GM18505 (cell line): ENCODE results near the gene NF2.

Experiments used
- ATAC-seq: cut with Tn5 transposase; IDR thresholded peaks from one replicate; pipeline ENCODE4 v1.9.1; 2021; ENCODE audit not compliant: unreplicated experiment
- POLR2A ChIP-seq: IDR thresholded peaks from 4 replicates; pipeline ENCODE4 v1.6.1; 2011; ENCODE audit warnings: borderline replicate concordance; ENCODE audit not compliant: insufficient read depth, insufficient read length; ENCODE audit errors: extremely low read depth

NF2 gene

GRCh38 chr22:29629903-29630516 lies 26.6 kb downstream of the NF2 start:
- no peak for TF ChIP-seq POLR2A

GRCh38 chr22:29630987-29631386 lies 27.6 kb downstream of the NF2 start:
- TF ChIP-seq POLR2A, result no peak
- no peak for ATAC-seq

More at GRCh38 chr22:29629903-29630516, 26.6 kb downstream of the NF2 start:
- no peak for ATAC-seq

- ATAC-seq, result no peak
- TF ChIP-seq POLR2A, result no peak
Observed at GRCh38 chr22:29631725-29632124, 28.3 kb downstream of the NF2 start.

- TF ChIP-seq POLR2A, result no peak
- ATAC-seq, result no peak
Observed at GRCh38 chr22:29632672-29633071, 29.2 kb downstream of the NF2 start.

- ATAC-seq, result no peak
- TF ChIP-seq POLR2A, result no peak
Observed at GRCh38 chr22:29633514-29634312, 30.3 kb downstream of the NF2 start.

GRCh38 chr22:29634847-29635246 lies 31.4 kb downstream of the NF2 start:
- TF ChIP-seq POLR2A, result no peak
- no peak for ATAC-seq

GRCh38 chr22:29635734-29636357 lies 32.4 kb downstream of the NF2 start:
- ATAC-seq, result no peak
- TF ChIP-seq POLR2A, result no peak

- TF ChIP-seq POLR2A, result no peak
- ATAC-seq, result no peak
Observed at GRCh38 chr22:29636751-29637150, 33.3 kb downstream of the NF2 start.

- TF ChIP-seq POLR2A, result no peak
- ATAC-seq, result no peak
Observed at GRCh38 chr22:29637181-29637580, 33.7 kb downstream of the NF2 start.

GRCh38 chr22:29638678-29639077 lies 35.2 kb downstream of the NF2 start:
- no peak for ATAC-seq
- no peak for TF ChIP-seq POLR2A

- ATAC-seq, result no peak
- no peak for TF ChIP-seq POLR2A
Observed at GRCh38 chr22:29639096-29639495, 35.7 kb downstream of the NF2 start.

- no peak for ATAC-seq
- no peak for TF ChIP-seq POLR2A
Observed at GRCh38 chr22:29641042-29641699, 37.7 kb downstream of the NF2 start.

GRCh38 chr22:29641700-29642330 lies 38.4 kb downstream of the NF2 start:
- no peak for TF ChIP-seq POLR2A
- ATAC-seq, result no peak
